ENCODE measurements around the gene ASTN2.

- TF ChIP-seq CTCF (IDR thresholded peaks at IDR 0.05 in 8 of 11, conservative IDR thresholded peaks at IDR 0.05 in 3 of 11) (no peak), POLR2A (IDR thresholded peaks at IDR 0.05) (no peak)
Measured at GRCh38 chr9:117002686-117003085, 412.2 kb downstream of the ASTN2 start.

Data from spleen (tissue), 7 donors.